AG04450 (cell line): ENCODE data around the gene CST4. TPM values are rescaled to one million over a fixed set of nuclear protein-coding genes. Genes with fewer than 3 reads are reported as not detected.

Experiments used
- CTCF ChIA-PET: fragments of 300-600, 350-600 bp; formaldehyde crosslinking; extraction: SDS; loops from one replicate; lab custom pipeline; 2022; ENCODE audit warnings: antibody characterized with exemption, inconsistent platforms; lab: Charles Lee
- POLR2A ChIA-PET: fragments of 350-600 bp; formaldehyde crosslinking; extraction: SDS; loops from one replicate; lab custom pipeline; 2021; ENCODE audit warnings: antibody characterized with exemption, inconsistent platforms; lab: Yijun Ruan, JAX
- DNase-seq: peaks from one replicate; pipeline ENCODE4 v3.0.0-alpha.2; 2011; ENCODE audit warnings: low read depth, low spot score
- H3K27ac ChIP-seq: one replicate; pipeline ENCODE4 v1.5.1; 2012; ENCODE audit warnings: low read depth, low read length, control low read depth
- H3K27me3 ChIP-seq: one replicate; pipeline ENCODE4 v1.6.0; 2012; ENCODE audit warnings: low read length; ENCODE audit not compliant: control insufficient read depth, insufficient read depth
- H3K4me3 ChIP-seq: 2 replicates; pipeline ENCODE4 v1.5.1; 2011; ENCODE audit warnings: mild to moderate bottlenecking, low read depth, low read length, control low read depth
- H3K9me3 ChIP-seq: 2 replicates; pipeline ENCODE4 v1.5.1; 2012; ENCODE audit warnings: low read length; ENCODE audit not compliant: control insufficient read depth, insufficient read depth
- CTCF ChIP-seq: IDR thresholded peaks from 2 replicates; pipeline ENCODE4 v1.5.1; 2011; ENCODE audit warnings: low read depth, low read length, control low read depth, inconsistent platforms
- polyA plus RNA-seq: library from polyadenylated mRNA; depleted of rRNA; stranded (reverse); fragments of >200 nt; gene quantifications from 2 replicates; pipeline ENCODE4 v1.2.3, GENCODE V29; 2011

Gene CST4
- polyA plus RNA-seq, 1 experiment: not detected

- DNase-seq: no peak
- no peaks in the 10 kb centered on the region for H3K27me3 ChIP-seq
- no peak overlapping the region for H3K4me3 ChIP-seq
- no peaks in the 10 kb centered on the region for H3K9me3 ChIP-seq
- POLR2A ChIA-PET: no interaction called here
- CTCF ChIA-PET: no interaction called here
- no peak overlapping the region for H3K27ac ChIP-seq
- TF ChIP-seq CTCF: no peak
These were observed 41.5 kb downstream of the CST4 start for GRCh38 chr20:23647346-23647745.

- ChIA-PET CTCF (interaction anchor here (1.6 kb wide), 1 partner anchor 22 kb away, joined by 4 read pairs; no protein-coding TSS in a partner anchor), POLR2A (no interaction called here)
- no peak for TF ChIP-seq CTCF
- Histone ChIP-seq H3K9me3 (no peaks in the 10 kb centered on the region), H3K27ac (no peak overlapping the region), H3K27me3 (no peaks in the 10 kb centered on the region), H3K4me3 (no peak overlapping the region)
- DNase-seq: no peak
These were observed 42.5 kb downstream of the CST4 start for GRCh38 chr20:23646106-23646873.

- DNase-seq: no peak
- POLR2A ChIA-PET: no interaction called here
- Histone ChIP-seq H3K4me3 (no peak overlapping the region), H3K9me3 (no peaks in the 10 kb centered on the region), H3K27me3 (no peaks in the 10 kb centered on the region), H3K27ac (no peak overlapping the region)
- TF ChIP-seq CTCF: no peak
- CTCF ChIA-PET: interaction anchor here (1.6 kb wide), 1 partner anchor 23 kb away, joined by 4 read pairs; no protein-coding TSS in a partner anchor
These were observed 43.3 kb downstream of the CST4 start for GRCh38 chr20:23645575-23645974.

GRCh38 chr20:23644164-23644563 is 44.7 kb downstream of the CST4 start:
- Histone ChIP-seq H3K4me3 (no peak overlapping the region), H3K27ac (no peak overlapping the region), H3K27me3 (no peaks in the 10 kb centered on the region), H3K9me3 (no peaks in the 10 kb centered on the region)
- no peak for DNase-seq
- TF ChIP-seq CTCF: no peak
- CTCF ChIA-PET: no interaction called here
- POLR2A ChIA-PET: no interaction called here

- ChIA-PET CTCF (interaction anchor here (1.1 to 1.4 kb wide), 2 partner anchors 37 to 202 kb away, joined by 3 to 5 read pairs; no protein-coding TSS in a partner anchor), POLR2A (no interaction called here)
- H3K4me3 ChIP-seq: no peak overlapping the region
- H3K27me3 ChIP-seq: no peaks in the 10 kb centered on the region
- TF ChIP-seq CTCF: no peak
- no peak for DNase-seq
- H3K9me3 ChIP-seq: no peaks in the 10 kb centered on the region
- no peak overlapping the region for H3K27ac ChIP-seq
These were observed 45.2 kb downstream of the CST4 start for GRCh38 chr20:23643659-23644058.
